GM12873 (cell line): ENCODE data around the gene NADK2.

Experiments used
- CTCF ChIP-seq: IDR thresholded peaks from 2 replicates; pipeline ENCODE4 v1.5.1; 2012; ENCODE audit warnings: low read depth, mild to moderate bottlenecking, moderate library complexity, low read length, control low read depth; ENCODE audit not compliant: insufficient read depth; ENCODE audit errors: missing control alignments

Gene NADK2

GRCh38 chr5:36241631-36242533 lies at the start of gene NADK2:
TSS of gene NADK2 (minus strand) at chr5:36241925. CDS start at chr5:36241798, 127 bp downstream.
- peak; percentile 69 for TF ChIP-seq CTCF

- no peak for TF ChIP-seq CTCF
Measured at GRCh38 chr5:36285837-36286615, 44.3 kb upstream of the NADK2 start.

GRCh38 chr5:36281626-36282025 lies 39.9 kb upstream of the NADK2 start:
- no peak for TF ChIP-seq CTCF

- TF ChIP-seq CTCF, result no peak
Measured at GRCh38 chr5:36279054-36279698, 37.5 kb upstream of the NADK2 start.

GRCh38 chr5:36277521-36278176 lies 35.9 kb upstream of the NADK2 start:
- TF ChIP-seq CTCF, result no peak

- TF ChIP-seq CTCF, result no peak
Measured at GRCh38 chr5:36276864-36277263, 35.1 kb upstream of the NADK2 start.
